HCT116 (cell line): ENCODE results near the gene CCDC157. TPM values are rescaled to one million over a fixed set of nuclear protein-coding genes. Genes with fewer than 3 reads are reported as not detected.

ENCODE experiments used
- ATAC-seq: fragments of 200-7000 bp; cut with Tn5 transposase; 2 replicates; pipeline ENCODE4 v1.9.1; 2020; ENCODE audit warnings: mild to moderate bottlenecking, moderate library complexity
- BruUV-seq: library from RNA; stranded (reverse); fragments of 400-500 nt; replicated peaks from 2 replicates; lab custom pipeline; 2021; lab: Mats Ljungman, UMichigan
- CTCF ChIA-PET: fragments of 300-600 bp; sonication (Branson Sonifier 250); formaldehyde crosslinking; loops from one replicate; lab custom pipeline; 2021; ENCODE audit warnings: antibody characterized with exemption; lab: Charles Lee
- POLR2A ChIA-PET: fragments of 300-600, 350-600 bp; sonication (Branson Sonifier 250); formaldehyde crosslinking; loops from one replicate; lab custom pipeline; 2021; ENCODE audit warnings: antibody characterized with exemption; lab: Charles Lee
- RAD21 ChIA-PET, 2 experiments: fragments of 300-600 bp; sonication (Branson Sonifier 250); formaldehyde crosslinking; loops; one replicate each; lab custom pipeline; 2023; ENCODE audit warnings: low total read pairs in 2 of 2; ENCODE audit not compliant: uncharacterized antibody in 2 of 2, unreplicated experiment in 2 of 2, low non-redundant PET in 1 of 2; lab: Charles Lee
- DNase-seq: peaks from one replicate; pipeline ENCODE4 v3.0.0-alpha.2; 2010; ENCODE audit warnings: low read depth, low spot score
- H2AFZ ChIP-seq: fragments of 200-600 bp; shearing (Covaris generic), sonication (generic); 2 replicates; pipeline ENCODE4 v1.6.1; 2017; ENCODE audit warnings: low read depth, mixed run types, mixed read lengths, antibody characterized with exemption, low read length; ENCODE audit not compliant: poor library complexity, severe bottlenecking
- H3K27ac ChIP-seq: 2 replicates; pipeline ENCODE4 v1.5.1; 2012; ENCODE audit warnings: low read depth, low read length
- H3K27me3 ChIP-seq: fragments of 200-600 bp; sonication (generic); 2 replicates; pipeline ENCODE4 v1.6.1; 2016; ENCODE audit warnings: mixed run types, low read length, mixed read lengths; ENCODE audit not compliant: insufficient read depth
- H3K36me3 ChIP-seq, 2 experiments: fragments of 200-500 bp in 1 of 2; fragments of 200-600 bp in 1 of 2; sonication (Bioruptor generic) in 1 of 2; sonication (generic) in 1 of 2; 2 replicates each; pipeline versions ENCODE4 v1.5.1 to v1.6.1; 2014 to 2016; ENCODE audit warnings: low read length in 2 of 2, inconsistent platforms in 1 of 2, mixed read lengths in 1 of 2, mixed run types in 1 of 2; ENCODE audit not compliant: insufficient read depth in 2 of 2, control insufficient read depth in 1 of 2
- H3K4me1 ChIP-seq, 2 experiments: fragments of 200-600 bp in 1 of 2; sonication (generic) in 1 of 2; 2 replicates each; pipeline versions ENCODE4 v1.5.1 to v1.6.1; 2012 to 2017; ENCODE audit warnings: low read length in 2 of 2, inconsistent platforms in 1 of 2, mild to moderate bottlenecking in 1 of 2, mixed read lengths in 1 of 2, mixed run types in 1 of 2, moderate library complexity in 1 of 2; ENCODE audit not compliant: insufficient read depth in 2 of 2, control insufficient read depth in 1 of 2
- H3K4me2 ChIP-seq: fragments of 200-600 bp; sonication (generic); 2 replicates; pipeline ENCODE4 v1.6.1; 2017; ENCODE audit warnings: mixed run types, low read length, mixed read lengths
- H3K4me3 ChIP-seq, 2 experiments: fragments of 200-600 bp in 1 of 2; sonication (generic) in 1 of 2; replicated peaks in 1 of 2; 2 replicates each; pipeline ENCODE4 v1.5.1; 2011 to 2016; ENCODE audit warnings: low read length in 2 of 2, control low read depth in 1 of 2, low read depth in 1 of 2, mild to moderate bottlenecking in 1 of 2, mixed read lengths in 1 of 2, mixed run types in 1 of 2
- H3K79me2 ChIP-seq: fragments of 200-600 bp; sonication (generic); 2 replicates; pipeline ENCODE4 v1.6.1; 2017; ENCODE audit warnings: mild to moderate bottlenecking, mixed run types, low read length, moderate library complexity, mixed read lengths; ENCODE audit not compliant: insufficient read depth
- H3K9ac ChIP-seq: fragments of 200-600 bp; sonication (generic); 2 replicates; pipeline ENCODE4 v1.6.1; 2016; ENCODE audit warnings: low read length, mixed read lengths
- H3K9me2 ChIP-seq: fragments of 200-600 bp; sonication (generic), shearing (Covaris generic); 2 replicates; pipeline ENCODE4 v1.6.1; 2017; ENCODE audit warnings: mixed run types, mild to moderate bottlenecking, moderate library complexity; ENCODE audit not compliant: insufficient read depth
- H3K9me3 ChIP-seq, 2 experiments: fragments of 200-500 bp in 1 of 2; fragments of 200-600 bp in 1 of 2; sonication (Bioruptor generic) in 1 of 2; sonication (generic) in 1 of 2; 2 replicates each; pipeline ENCODE4 v1.6.1; 2014 to 2017; ENCODE audit warnings: low read length in 2 of 2, mixed read lengths in 2 of 2, inconsistent platforms in 1 of 2, low read depth in 1 of 2, mild to moderate bottlenecking in 1 of 2, mixed run types in 1 of 2, moderate library complexity in 1 of 2; ENCODE audit not compliant: control insufficient read depth in 1 of 2, insufficient read depth in 1 of 2
- H4K20me1 ChIP-seq: fragments of 200-600 bp; sonication (generic), shearing (Covaris generic); 2 replicates; pipeline ENCODE4 v1.6.1; 2017; ENCODE audit warnings: mixed run types, mild to moderate bottlenecking, moderate library complexity; ENCODE audit not compliant: insufficient read depth
- CEBPB ChIP-seq: IDR thresholded peaks from 2 replicates; pipeline ENCODE4 v1.6.1; 2012; ENCODE audit warnings: low read depth
- EGR1 ChIP-seq: IDR thresholded peaks from 2 replicates; pipeline ENCODE4 v1.6.1; 2012; ENCODE audit warnings: low read depth
- POLR2A ChIP-seq: IDR thresholded peaks from 2 replicates; pipeline ENCODE4 v1.7.0; 2011; ENCODE audit warnings: borderline replicate concordance; ENCODE audit not compliant: insufficient read depth, insufficient read length; ENCODE audit errors: extremely low read depth
- SP1 ChIP-seq: IDR thresholded peaks from 2 replicates; pipeline ENCODE4 v1.6.1; 2012; ENCODE audit warnings: low read depth
- TCF7L2 ChIP-seq: IDR thresholded peaks from 2 replicates; pipeline ENCODE4 v1.7.0; 2011; ENCODE audit warnings: borderline replicate concordance, inconsistent platforms; ENCODE audit not compliant: insufficient read depth, insufficient read length; ENCODE audit errors: extremely low read depth
- YY1 ChIP-seq: IDR thresholded peaks from 2 replicates; pipeline ENCODE4 v1.6.1; 2011; ENCODE audit warnings: low read length, low read depth, moderate library complexity, mild to moderate bottlenecking; ENCODE audit not compliant: insufficient replicate concordance; ENCODE audit errors: extremely low read depth
- ZNF274 ChIP-seq: fragments of 200-500 bp; sonication (Bioruptor generic); IDR thresholded peaks from 2 replicates; pipeline ENCODE4 v1.6.1; 2014; ENCODE audit warnings: mild to moderate bottlenecking, low read depth, low read length, inconsistent platforms
- intact Hi-C: fragments of 100-400 bp; cut with micrococcal nuclease; formaldehyde crosslinking; loops from 2 replicates; pipeline ENCODE4 v1.10.0; 2022
- total RNA-seq: library from RNA; stranded (reverse); gene quantifications from one replicate; pipeline ENCODE4 v1.2.1, GENCODE V29; 2021; ENCODE audit not compliant: unreplicated experiment
- TF ChIP-seq, protein P1 (sequence below): IDR thresholded peaks from 2 replicates; pipeline ENCODE4 v1.6.1; 2012
- TF ChIP-seq, protein P2 (sequence below), 3 experiments: fragments of 200-600 bp in 1 of 3; sonication (generic) in 1 of 3; IDR thresholded peaks in 2 of 3; conservative IDR thresholded peaks in 1 of 3; 2 replicates each; pipeline ENCODE4 v1.5.1; 2012 to 2017; ENCODE audit warnings: low read depth in 2 of 3, low read length in 2 of 3, antibody characterized with exemption in 1 of 3, borderline replicate concordance in 1 of 3, control low read depth in 1 of 3, mild to moderate bottlenecking in 1 of 3, mixed read lengths in 1 of 3, mixed run types in 1 of 3, moderate library complexity in 1 of 3; ENCODE audit not compliant: insufficient read depth in 1 of 3

Gene CCDC157
- total RNA-seq, 1 experiment from 2014 or later, result 2.1 TPM

DNA sequence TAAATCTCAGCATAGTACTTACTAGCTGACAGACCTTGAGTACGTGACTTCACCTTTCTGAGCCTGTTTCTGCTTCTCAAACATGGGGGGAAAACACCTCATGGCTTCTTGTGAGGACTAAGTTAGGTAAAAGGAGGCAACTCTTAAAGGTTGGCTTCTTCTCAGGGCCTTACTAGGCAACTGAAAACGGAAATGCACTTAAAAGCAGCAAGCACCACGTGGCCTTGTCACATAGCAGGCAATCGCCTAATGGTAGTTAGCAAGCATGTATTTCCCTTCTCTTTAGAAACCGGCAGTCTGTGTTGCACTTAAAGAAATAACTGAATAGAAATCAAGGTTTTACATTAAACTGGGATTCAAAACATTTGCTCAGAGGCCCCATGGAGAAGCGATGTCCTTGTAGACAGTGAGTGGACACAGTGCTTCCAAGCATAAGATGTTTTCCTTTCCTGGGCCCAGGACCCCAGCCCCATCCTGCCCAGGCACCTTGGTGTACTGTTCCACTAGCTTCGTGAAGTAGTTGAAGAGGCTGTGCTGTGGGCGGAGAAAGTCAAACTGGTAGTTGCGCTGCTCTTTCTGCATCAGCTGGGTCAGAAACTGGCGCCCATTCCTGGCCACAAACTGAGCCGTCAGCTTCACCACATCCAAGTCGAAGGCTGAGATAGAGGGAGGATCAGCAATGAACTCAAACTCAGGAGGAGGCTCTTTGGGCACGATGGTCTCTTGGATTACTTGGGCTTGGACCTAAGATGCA, 12.2 kb upstream of the CCDC157 start:
- Histone ChIP-seq H3K9me3 (no peaks in the 10 kb centered on the region), H3K4me1 (no peaks in the 10 kb centered on the region), H3K4me2 (no peak overlapping the region), H3K9ac (no peak overlapping the region), H3K36me3 (peaks cover 77 to 81% of the 10 kb centered on the region in 2 experiments), H3K27me3 (no peaks in the 10 kb centered on the region), H3K9me2 (no peaks in the 10 kb centered on the region), H2AFZ (no peak overlapping the region), H3K27ac (no peak overlapping the region), H3K79me2 (peaks cover 52% of the 10 kb centered on the region), H3K4me3 (no peak overlapping the region), H4K20me1 (no peaks in the 10 kb centered on the region)
- DNase-seq, result no peak
- ChIA-PET RAD21 (no interaction called here), POLR2A (no interaction called here), CTCF (no interaction called here)
- BruUV-seq, result no TSS peak
- ATAC-seq, result no peak
- intact Hi-C loops, result no loop called here
- TF ChIP-seq, protein P1, sequence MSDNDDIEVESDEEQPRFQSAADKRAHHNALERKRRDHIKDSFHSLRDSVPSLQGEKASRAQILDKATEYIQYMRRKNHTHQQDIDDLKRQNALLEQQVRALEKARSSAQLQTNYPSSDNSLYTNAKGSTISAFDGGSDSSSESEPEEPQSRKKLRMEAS, result no peak
- TF ChIP-seq YY1, result no peak

DNA sequence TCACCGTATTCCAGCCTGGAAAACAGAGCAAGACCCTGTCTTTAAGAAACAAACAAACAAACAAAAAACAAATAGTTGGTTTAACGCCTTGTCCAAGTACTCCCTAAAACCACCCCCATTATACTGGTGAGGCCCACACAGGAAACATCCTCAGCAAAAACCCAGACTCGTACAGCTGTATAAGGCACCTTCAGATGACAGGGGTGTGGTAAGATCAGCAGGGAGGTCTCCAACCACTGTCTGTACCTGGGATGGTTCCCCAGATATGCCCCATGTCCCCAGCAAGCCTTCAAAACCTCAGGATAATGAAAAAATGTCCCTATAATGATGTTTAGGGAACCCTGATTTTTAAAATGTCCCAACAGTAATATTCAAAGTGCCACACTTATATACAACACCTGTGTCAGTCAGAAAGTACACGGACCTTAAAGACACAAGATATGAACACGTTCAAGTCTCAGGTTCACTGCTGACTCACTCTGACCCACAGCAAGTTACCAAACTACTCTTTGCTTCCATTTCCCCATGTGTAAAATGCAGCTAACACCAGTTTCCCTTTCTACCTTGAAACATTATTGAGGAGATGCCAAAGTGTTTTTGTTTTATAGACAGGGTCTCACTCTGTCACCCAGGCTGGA, 9.4 kb upstream of the CCDC157 start:
- Histone ChIP-seq H3K4me2 (no peak overlapping the region), H3K9ac (no peak overlapping the region), H3K27ac (no peak overlapping the region), H3K27me3 (no peaks in the 10 kb centered on the region), H3K4me3 (no peak overlapping the region), H3K4me1 (no peaks in the 10 kb centered on the region), H3K36me3 (peaks cover 76 to 79% of the 10 kb centered on the region in 2 experiments), H2AFZ (no peak overlapping the region), H3K9me2 (no peaks in the 10 kb centered on the region), H3K79me2 (peaks cover 79% of the 10 kb centered on the region), H4K20me1 (no peaks in the 10 kb centered on the region), H3K9me3 (no peaks in the 10 kb centered on the region)
- ATAC-seq, result no peak
- ChIA-PET CTCF (no interaction called here), RAD21 (no interaction called here), POLR2A (interaction anchor here (1.3 kb wide), 1 partner anchor 9 kb away, joined by 4 read pairs; the partner anchor contains the start of genes CCDC157 and SF3A1)
- DNase-seq, result no peak
- TF ChIP-seq CEBPB, result no peak
- no peak for TF ChIP-seq SP1
- TF ChIP-seq EGR1, result no peak
- TF ChIP-seq TCF7L2, result no peak
- TF ChIP-seq, protein P2, sequence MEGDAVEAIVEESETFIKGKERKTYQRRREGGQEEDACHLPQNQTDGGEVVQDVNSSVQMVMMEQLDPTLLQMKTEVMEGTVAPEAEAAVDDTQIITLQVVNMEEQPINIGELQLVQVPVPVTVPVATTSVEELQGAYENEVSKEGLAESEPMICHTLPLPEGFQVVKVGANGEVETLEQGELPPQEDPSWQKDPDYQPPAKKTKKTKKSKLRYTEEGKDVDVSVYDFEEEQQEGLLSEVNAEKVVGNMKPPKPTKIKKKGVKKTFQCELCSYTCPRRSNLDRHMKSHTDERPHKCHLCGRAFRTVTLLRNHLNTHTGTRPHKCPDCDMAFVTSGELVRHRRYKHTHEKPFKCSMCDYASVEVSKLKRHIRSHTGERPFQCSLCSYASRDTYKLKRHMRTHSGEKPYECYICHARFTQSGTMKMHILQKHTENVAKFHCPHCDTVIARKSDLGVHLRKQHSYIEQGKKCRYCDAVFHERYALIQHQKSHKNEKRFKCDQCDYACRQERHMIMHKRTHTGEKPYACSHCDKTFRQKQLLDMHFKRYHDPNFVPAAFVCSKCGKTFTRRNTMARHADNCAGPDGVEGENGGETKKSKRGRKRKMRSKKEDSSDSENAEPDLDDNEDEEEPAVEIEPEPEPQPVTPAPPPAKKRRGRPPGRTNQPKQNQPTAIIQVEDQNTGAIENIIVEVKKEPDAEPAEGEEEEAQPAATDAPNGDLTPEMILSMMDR (IDR thresholded peaks at IDR 0.05 in 2 of 3, conservative IDR thresholded peaks at IDR 0.05 in 1 of 3; ENCODE audit: borderline replicate concordance in 1 of 3, insufficient read depth in 1 of 3, low read depth in 2 of 3, low read length in 2 of 3), result no peak
- TF ChIP-seq POLR2A, result no peak
- no peak for TF ChIP-seq ZNF274
- intact Hi-C loops, result no loop called here
- no TSS peak for BruUV-seq
